Left kidney (tissue), 8 donors: ENCODE data around the gene CDK5RAP1. TPM values are rescaled to one million over a fixed set of nuclear protein-coding genes. Genes with fewer than 3 reads are reported as not detected.
"Not testable (repeated sequence)": the region's sequence is repeated elsewhere in the genome, so short reads cannot be mapped to it uniquely, and the experiment has no call there.

Experiments
- DNase-seq: peaks from one replicate; pipeline ENCODE4 v3.0.0-alpha.2; 2013
- long read RNA-seq, 8 donors: transcript quantifications; one replicate each; lab custom pipeline, GENCODE V29; 2026
- polyA plus RNA-seq: library from polyadenylated mRNA; unstranded; fragments of 120-200 nt; gene quantifications from one replicate; pipeline ENCODE4 v1.2.1, GENCODE V29; 2013; ENCODE audit not compliant: insufficient read length

Gene CDK5RAP1
- polyA plus RNA-seq = 46.6 TPM
- long read RNA-seq, donor 1, partial matches to known transcripts = 0 of 3 reads
- long read RNA-seq, donor 1, other reads (novel, unspliced or antisense) = 0 of 3 reads
- long read RNA-seq, donor 2, partial matches to known transcripts = 10 of 13 reads
- long read RNA-seq, donor 2, other reads (novel, unspliced or antisense) = 0 of 13 reads
- long read RNA-seq, donor 3, partial matches to known transcripts = 0 of 3 reads
- long read RNA-seq, donor 3, other reads (novel, unspliced or antisense) = 0 of 3 reads
- long read RNA-seq, donor 4 = 0 reads
- long read RNA-seq, donor 5, partial matches to known transcripts = 0 of 2 reads
- long read RNA-seq, donor 5, other reads (novel, unspliced or antisense) = 0 of 2 reads
- long read RNA-seq, donor 6, partial matches to known transcripts = 0 of 3 reads
- long read RNA-seq, donor 6, other reads (novel, unspliced or antisense) = 0 of 3 reads
- long read RNA-seq, donor 7, transcript CDK5RAP1-202 (14 exons, 2,122 nt) = major isoform, 5 of 11 reads
- long read RNA-seq, donor 7, partial matches to known transcripts = 5 of 11 reads
- long read RNA-seq, donor 7, other reads (novel, unspliced or antisense) = 0 of 11 reads
- long read RNA-seq, donor 8, partial matches to known transcripts = 0 of 1 reads
- long read RNA-seq, donor 8, other reads (novel, unspliced or antisense) = 0 of 1 reads

DNA sequence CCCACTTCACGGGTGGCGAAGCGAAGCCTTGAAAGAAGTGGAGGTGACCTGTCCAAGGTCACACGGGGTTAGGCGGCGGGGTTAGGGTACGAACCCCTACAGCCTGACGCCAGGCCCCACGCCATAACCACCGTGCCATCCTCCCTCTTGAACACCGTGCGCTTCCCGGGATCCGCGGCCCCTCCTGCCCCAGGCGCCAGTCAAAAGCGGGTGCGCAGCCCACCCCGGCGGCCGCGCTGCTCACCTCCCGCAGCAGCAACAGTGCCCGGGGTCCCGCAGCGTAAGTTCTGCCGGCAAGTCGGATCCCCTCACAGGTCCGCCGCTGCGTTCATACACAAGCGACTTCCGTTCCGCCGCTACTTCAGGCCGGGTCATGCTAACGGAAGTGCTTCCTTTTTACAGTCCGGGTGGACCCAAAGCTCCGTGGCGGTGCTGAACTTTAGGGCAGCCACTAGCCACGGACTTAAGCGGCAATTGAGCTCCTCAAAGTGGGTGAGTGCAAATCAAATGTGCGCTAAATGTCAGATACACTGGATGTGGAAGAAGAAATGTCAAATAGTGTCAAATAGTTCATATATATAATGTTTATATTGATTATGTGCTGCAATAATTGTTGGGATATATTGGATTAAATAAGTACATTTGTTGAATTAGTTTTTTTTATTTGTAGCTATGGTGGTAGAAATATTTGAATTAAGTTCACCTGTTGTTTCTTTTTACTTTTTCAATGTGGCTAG, at the start of gene CDK5RAP1:
CDK5RAP1 (minus strand) TSS at position 336 of the 737 bp plus-strand sequence. CDS start 4,455 bp downstream, outside the sequence.
- peak; percentile 90 for DNase-seq

DNA sequence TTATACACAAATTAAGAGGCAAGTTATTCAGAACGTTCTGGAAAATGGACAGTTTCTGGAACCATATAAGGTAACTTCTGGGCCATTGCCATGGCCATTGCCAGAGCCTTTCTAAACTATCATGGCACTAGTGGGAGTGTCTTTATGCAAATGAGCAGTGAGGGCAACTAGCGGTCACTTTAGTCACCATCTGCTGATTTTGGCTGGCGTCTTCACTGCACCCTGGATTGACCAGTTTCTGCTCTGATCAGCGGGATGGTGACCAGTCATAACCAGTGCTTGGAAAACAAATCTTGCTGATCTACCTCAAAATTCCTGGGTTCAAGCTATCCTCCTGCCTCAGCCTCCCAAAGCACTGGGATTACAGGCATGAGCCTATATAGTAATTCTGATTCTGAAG, 49.5 kb upstream of the CDK5RAP1 start:
- no peak for DNase-seq

DNA sequence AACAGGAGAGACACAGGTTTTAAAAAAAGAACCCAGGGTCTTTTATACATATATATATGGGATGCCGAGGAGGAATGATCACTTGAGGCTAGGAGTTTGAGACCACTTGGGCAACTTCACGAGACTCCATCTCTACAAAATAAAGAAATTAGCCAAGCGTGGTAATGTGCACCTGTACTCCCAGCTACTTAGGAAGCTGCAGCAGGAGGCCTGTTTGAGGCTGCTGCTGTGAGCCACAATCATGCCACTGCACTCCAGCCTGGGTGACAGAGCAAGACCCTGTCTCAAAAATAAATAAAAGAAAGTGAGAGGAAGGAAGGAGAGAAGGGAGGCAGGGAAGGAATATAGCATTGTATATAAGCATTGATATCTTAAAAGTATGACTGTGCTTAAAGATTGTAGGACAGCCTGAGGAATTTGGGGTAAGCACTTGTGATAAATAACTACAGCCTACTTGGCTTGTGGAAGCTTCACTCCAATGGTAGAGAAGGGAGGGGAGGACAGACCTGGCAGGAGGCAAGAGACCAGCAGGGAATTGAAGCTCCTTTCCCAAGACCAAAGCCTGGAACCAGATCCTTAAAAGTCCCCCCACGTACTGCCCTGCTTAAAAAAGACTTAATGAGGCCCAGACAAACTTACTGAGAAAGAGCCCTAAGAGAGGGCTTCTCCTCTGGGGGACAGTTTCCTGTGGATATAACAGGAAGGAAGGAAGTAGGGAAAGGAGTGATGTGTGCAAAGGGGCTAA, 44.7 kb upstream of the CDK5RAP1 start:
- no peak for DNase-seq

DNA sequence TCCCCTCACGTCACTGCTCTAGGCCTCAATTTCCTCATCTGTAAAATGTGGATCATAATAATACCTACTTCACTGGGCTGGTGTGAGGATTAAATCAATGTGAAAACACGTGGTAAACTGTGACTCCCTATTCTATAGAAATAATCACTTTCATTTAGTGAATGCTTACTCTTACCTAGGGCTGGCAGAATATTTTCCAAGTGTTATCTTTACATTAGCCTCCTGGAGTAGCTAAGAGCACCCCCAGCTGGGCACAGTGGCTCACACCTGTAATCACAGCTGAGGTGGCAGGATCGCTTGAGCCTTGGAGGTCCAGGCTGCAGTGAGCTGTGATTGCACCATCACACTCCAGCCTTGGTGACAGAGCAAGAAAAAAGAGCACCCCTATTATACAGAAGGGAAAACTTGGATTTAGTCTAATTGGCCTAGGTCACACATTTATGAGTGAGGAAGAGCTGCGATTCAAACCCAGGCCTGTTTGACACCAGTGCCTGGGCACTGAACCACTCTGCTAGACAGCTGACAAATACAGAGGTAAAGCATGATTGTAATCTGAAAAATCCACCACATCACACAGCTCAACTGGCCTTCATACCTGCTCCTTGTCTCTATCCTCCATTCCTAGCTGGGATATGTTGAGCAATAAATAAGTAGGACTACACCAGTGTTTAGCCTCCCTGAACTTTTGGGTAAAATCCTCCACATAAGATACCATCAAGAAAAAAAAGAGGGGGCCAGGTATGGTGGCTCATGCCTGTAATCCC, 43.7 kb upstream of the CDK5RAP1 start:
- DNase-seq = no peak

- peak; percentile 74 for DNase-seq
Observed at GRCh38 chr20:33443512-33444239, 42.4 kb upstream of the CDK5RAP1 start, which contains the start of gene SNTA1. Gene SNTA1, minus strand, starts transcription at chr20:33443763. Its CDS starts 143 bp downstream, at chr20:33443620.

- DNase-seq = no peak
Observed at GRCh38 chr20:33443006-33443511, 41.7 kb upstream of the CDK5RAP1 start.

DNA sequence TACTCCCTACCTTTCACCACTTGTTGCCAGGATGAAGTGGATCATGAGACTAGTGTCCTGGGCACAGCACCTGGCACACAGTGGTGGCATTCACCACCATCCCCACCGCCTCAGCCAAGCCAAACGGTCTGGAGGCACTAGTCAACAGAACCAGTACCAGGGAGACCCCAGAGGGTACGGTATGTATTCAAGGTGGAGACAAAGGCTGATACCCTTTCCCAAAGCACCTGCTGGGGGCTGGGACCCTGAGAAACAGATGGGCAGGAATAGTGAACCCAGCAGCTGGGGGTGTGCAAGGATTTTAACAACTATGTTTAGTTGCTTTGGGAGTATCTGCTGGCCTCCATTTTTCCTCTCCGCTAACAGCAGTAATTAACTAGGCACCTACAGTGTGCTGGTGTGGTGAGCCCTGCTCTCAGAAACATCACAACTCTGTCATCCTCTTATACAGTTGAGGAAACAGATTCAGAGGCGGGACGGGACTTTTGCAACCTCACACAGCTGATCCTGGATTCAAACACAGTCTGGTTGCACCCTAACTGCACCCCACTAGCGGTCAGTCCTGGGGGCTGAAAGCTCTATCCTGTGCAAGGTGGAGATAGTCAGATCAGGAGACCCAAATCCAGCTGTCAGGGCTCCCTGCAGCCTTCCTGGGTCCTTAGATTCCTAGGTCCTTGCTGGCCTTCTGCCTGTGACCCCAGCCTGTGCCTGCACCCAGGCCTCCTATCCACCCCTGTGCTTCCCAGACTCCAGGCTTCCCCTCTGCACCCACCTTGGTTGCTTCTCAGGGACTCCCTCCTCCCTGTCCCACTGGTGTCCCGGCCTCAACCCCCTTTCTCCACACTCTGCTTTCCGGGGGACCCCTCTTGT, 41.1 kb upstream of the CDK5RAP1 start:
- DNase-seq = no peak

DNA sequence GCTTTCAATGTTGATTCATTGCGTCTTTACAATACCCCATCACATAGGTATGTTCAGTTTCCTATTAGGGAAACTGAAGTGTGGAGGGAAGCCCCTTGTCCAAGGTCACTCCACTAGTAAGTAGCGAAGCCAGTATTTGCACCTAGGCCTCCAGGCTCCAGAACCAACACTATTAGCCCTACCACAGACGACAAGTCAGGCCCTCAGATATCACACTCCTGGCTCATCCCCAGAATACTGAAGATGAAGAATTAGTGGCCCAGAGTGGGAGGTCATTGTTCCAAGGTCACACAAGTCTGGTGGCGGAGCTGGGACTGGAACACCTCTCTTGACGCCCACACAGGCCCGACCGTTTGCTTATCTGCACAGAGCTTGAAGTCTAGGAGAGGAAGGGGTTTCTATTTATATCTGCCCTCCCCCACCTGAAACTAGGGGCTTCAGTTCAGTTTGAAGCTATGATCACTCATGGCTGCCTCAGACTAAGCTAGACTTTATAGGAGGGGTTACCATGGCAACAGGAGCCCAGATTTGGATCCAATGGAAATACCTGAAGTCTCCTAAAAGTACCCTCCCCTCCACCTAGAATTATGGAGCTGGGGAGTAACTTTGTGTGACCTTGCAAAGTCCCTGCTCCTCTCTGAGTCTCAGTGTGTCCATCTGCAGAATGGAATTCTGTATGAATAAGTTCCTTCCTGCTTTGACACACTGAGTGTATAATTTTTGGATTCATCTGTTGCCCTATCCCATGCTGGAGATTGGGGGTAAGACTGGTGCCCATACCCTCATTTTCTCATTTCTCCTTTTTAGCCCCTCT, 40.0 kb upstream of the CDK5RAP1 start:
- DNase-seq = no peak

GRCh38 chr20:33440562-33440961, 39.2 kb upstream of the CDK5RAP1 start:
- not testable (repeated sequence) for DNase-seq

DNA sequence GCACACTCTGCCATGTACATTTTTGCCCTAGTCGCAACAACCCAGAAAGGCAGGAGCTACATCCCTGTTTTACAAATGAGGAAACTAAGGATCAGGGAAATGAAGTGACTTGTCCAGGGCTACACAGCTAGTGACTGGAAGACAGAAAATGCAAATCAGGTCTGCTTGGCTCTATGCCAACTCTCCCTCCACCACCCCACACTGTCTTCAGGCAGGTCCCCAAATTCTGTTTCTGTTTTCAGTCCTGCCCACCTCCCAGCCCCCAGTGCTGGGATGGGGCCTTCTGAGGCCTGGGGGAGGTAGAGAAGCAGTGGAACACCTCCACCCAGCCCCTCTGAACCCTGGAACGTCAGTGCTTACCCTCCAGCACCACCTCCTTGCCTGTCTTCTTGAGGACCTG, 37.2 kb upstream of the CDK5RAP1 start:
- DNase-seq = no peak

DNA sequence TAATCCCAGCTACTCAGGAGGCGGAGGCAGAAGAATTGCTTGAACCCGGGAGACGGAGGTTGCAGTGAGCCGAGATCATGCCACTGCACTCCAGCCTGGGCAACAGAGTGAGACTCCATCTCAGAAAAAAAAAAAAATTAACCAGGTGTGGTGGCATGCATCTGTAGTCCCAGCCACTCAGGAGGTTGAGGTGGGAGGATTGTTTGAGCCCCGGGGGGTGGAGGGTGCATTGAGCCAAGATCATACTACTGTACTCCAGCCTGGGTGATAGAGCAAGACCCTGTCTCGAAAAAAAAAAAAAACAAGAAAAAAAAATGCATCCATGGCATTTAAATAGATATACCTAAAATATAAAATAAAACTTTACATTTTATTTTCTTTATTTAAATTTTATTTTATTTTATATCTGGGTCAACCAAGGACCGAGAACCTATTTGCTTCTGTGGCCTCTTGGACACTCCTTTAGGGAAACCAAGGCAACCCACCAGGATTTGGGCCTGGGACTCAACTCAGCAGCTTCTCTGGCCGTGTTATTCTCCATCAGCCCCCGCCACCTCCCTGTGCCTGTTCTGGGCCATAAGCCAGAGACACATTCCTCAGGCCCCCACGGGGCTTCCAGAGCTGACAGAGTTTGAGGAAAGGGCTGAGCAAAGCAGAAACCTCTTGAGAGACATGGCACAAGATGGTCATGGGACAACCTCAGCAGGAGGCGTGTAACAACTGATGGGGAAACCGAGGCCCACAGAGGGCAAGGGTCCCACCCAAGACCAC, 36.0 kb upstream of the CDK5RAP1 start:
- DNase-seq = peak; percentile 24

- DNase-seq = no peak
Observed at GRCh38 chr20:33434434-33434833, 33.1 kb upstream of the CDK5RAP1 start.

DNA sequence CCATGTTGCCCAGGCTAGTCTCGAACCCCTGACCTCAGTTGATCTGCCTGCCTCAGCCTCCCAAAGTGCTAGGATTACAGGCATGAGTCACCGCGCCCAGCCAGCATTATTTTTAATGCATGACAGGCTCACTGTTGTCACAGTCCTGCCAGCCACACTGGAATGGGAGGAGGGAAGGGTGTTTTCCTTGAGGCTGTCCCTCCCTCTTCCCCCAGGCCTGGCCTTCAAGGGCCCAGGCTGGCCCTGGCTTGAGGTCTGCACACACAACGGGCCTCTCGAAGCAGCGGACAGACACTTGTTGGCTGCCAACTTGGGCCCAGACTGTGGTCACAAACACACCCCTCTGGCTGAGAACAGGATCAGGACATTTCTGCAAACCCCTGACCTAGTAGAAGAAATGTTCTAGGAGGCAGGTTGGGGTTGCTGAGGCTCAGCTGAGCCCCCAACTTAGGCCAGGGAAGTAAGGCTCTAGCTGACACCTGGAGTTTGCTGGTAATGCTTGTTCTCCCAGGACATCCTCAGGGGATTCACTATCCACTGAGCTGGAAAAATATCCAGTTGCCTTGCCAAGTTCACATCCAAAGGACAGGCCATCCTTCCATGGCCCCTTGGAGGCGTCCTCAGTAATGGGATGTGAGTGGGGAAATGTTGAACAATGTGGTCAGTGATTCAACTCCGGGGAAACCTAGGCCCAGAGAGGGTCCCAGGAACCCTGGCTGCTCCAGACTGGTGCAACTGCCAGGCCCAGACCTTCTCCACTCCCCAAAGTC, 32.3 kb upstream of the CDK5RAP1 start:
- no peak for DNase-seq

DNA sequence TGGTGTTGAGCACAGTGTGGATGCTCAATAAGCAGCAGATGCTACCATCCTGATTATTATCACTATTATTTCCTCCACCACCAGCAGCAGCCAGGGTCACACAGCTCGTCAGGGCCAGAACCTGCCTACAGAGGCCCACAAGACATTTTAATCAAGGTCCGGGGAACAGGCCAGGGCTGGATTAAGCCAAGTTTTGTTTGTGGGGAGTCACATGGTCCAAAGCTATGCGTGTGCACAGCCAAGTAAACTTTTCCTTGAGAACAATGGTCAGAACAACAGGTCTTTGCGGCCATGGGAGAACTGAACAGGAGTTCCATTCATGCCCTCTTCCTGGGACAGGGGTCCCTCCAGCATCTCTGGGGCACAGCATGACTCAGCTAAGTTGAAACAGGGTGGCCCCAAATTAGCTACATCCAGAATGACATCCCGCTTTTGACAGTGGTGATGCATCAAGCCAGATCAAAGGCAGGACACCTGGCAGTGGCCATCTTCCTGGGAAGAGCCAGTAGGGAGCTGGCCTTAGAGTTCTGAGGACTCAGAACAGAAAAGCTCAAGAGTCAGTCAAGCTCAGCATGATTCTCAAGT, 30.6 kb upstream of the CDK5RAP1 start:
- DNase-seq = no peak

- DNase-seq = not testable (repeated sequence)
Observed at GRCh38 chr20:33423875-33424274, 22.6 kb upstream of the CDK5RAP1 start.
